GM12878 (cell line): ENCODE results near the gene RBMS3.

ENCODE experiments used
- CEBPB ChIP-seq, 2 experiments: fragments of 150-350 bp in 1 of 2; IDR thresholded peaks; 2 replicates each; pipeline ENCODE4 v1.6.1; 2012 to 2014; ENCODE audit warnings: low read depth in 2 of 2, low read length in 2 of 2, borderline replicate concordance in 1 of 2, inconsistent platforms in 1 of 2
- EZH2 ChIP-seq: IDR thresholded peaks from 2 replicates; pipeline ENCODE4 v1.6.1; 2012; ENCODE audit warnings: low read depth, mild to moderate bottlenecking, control low read depth, inconsistent platforms, low read length, borderline replicate concordance; ENCODE audit not compliant: control insufficient read depth
- GATAD2B ChIP-seq: fragments of 450-650 bp; conservative IDR thresholded peaks from 2 replicates; pipeline ENCODE4 v1.6.1; 2017; ENCODE audit warnings: low read depth, mild to moderate bottlenecking, moderate library complexity
- POLR2A ChIP-seq: IDR thresholded peaks from 2 replicates; pipeline ENCODE4 v1.6.1; 2011; ENCODE audit warnings: low read depth, mild to moderate bottlenecking, low read length
- POLR2AphosphoS5 ChIP-seq: IDR thresholded peaks from 2 replicates; pipeline ENCODE4 v1.6.1; 2011; ENCODE audit warnings: mild to moderate bottlenecking, low read length, inconsistent platforms
- SMAD5 ChIP-seq: IDR thresholded peaks from 2 replicates; pipeline ENCODE4 v1.6.1; 2016; ENCODE audit warnings: antibody characterized with exemption, low read depth
- TF ChIP-seq, protein P1 (sequence below): fragments of 450-650 bp; IDR thresholded peaks from 2 replicates; pipeline ENCODE4 v1.6.1; 2017; ENCODE audit warnings: antibody characterized with exemption, mild to moderate bottlenecking, moderate library complexity
- TF ChIP-seq, protein P2 (sequence below), 3 experiments: IDR thresholded peaks in 2 of 3; conservative IDR thresholded peaks in 1 of 3; 2 replicates each; pipeline ENCODE4 v1.5.1; 2011; ENCODE audit warnings: low read depth in 3 of 3, low read length in 3 of 3, mild to moderate bottlenecking in 3 of 3, control low read depth in 2 of 3, moderate library complexity in 2 of 3, inconsistent platforms in 1 of 3, mixed read lengths in 1 of 3; ENCODE audit not compliant: control insufficient read depth in 2 of 3, insufficient read depth in 1 of 3; ENCODE audit errors: extremely low read depth in 1 of 3

DNA sequence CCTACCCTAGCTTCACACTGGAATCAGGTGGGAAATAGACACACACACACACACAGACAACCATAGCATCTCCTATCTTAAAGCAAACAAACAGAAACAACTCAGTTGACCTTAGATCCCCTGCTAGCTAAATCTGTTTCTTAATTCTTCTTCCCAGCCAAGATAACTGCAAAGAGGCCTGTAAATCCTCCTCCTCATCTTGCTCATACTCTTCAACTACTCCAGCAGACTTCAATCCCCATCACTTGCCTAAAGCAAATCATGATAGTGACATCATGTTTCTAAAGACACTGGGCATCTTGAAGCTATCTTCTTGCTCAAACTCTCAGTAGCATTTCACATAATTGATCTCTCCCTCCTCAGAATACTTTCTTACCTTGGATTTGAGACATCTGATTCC is 303.0 kb downstream of the RBMS3 start:
- TF ChIP-seq, protein P1, sequence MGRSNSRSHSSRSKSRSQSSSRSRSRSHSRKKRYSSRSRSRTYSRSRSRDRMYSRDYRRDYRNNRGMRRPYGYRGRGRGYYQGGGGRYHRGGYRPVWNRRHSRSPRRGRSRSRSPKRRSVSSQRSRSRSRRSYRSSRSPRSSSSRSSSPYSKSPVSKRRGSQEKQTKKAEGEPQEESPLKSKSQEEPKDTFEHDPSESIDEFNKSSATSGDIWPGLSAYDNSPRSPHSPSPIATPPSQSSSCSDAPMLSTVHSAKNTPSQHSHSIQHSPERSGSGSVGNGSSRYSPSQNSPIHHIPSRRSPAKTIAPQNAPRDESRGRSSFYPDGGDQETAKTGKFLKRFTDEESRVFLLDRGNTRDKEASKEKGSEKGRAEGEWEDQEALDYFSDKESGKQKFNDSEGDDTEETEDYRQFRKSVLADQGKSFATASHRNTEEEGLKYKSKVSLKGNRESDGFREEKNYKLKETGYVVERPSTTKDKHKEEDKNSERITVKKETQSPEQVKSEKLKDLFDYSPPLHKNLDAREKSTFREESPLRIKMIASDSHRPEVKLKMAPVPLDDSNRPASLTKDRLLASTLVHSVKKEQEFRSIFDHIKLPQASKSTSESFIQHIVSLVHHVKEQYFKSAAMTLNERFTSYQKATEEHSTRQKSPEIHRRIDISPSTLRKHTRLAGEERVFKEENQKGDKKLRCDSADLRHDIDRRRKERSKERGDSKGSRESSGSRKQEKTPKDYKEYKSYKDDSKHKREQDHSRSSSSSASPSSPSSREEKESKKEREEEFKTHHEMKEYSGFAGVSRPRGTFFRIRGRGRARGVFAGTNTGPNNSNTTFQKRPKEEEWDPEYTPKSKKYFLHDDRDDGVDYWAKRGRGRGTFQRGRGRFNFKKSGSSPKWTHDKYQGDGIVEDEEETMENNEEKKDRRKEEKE, result no peak
- TF ChIP-seq, protein P2, sequence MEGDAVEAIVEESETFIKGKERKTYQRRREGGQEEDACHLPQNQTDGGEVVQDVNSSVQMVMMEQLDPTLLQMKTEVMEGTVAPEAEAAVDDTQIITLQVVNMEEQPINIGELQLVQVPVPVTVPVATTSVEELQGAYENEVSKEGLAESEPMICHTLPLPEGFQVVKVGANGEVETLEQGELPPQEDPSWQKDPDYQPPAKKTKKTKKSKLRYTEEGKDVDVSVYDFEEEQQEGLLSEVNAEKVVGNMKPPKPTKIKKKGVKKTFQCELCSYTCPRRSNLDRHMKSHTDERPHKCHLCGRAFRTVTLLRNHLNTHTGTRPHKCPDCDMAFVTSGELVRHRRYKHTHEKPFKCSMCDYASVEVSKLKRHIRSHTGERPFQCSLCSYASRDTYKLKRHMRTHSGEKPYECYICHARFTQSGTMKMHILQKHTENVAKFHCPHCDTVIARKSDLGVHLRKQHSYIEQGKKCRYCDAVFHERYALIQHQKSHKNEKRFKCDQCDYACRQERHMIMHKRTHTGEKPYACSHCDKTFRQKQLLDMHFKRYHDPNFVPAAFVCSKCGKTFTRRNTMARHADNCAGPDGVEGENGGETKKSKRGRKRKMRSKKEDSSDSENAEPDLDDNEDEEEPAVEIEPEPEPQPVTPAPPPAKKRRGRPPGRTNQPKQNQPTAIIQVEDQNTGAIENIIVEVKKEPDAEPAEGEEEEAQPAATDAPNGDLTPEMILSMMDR (IDR thresholded peaks at IDR 0.05 in 2 of 3, conservative IDR thresholded peaks at IDR 0.05 in 1 of 3; ENCODE audit: control insufficient read depth in 2 of 3, extremely low read depth in 1 of 3, insufficient read depth in 1 of 3, low read depth in 3 of 3, low read length in 3 of 3), result no peak
- TF ChIP-seq GATAD2B (no peak), CEBPB (IDR thresholded peaks at IDR 0.05; ENCODE audit: borderline replicate concordance in 1 of 2, low read depth in 2 of 2, low read length in 2 of 2) (no peak), SMAD5 (no peak), EZH2 (no peak), POLR2A (no peak), POLR2AphosphoS5 (no peak)
